Fibroblast of pulmonary artery (primary cell): Measurements from ENCODE around the gene GNG12.

Experiments
- DNase-seq: peaks from one replicate; pipeline ENCODE4 v3.0.0-alpha.2; 2010; ENCODE audit warnings: low read depth
- H3K4me3 ChIP-seq: replicated peaks from 2 replicates; pipeline ENCODE4 v1.5.1; 2011; ENCODE audit warnings: low read depth, mild to moderate bottlenecking, control low read depth, low read length, moderate library complexity
- TF ChIP-seq, protein P1 (sequence below): IDR thresholded peaks from 2 replicates; pipeline ENCODE4 v1.5.1; 2011; ENCODE audit warnings: mild to moderate bottlenecking, control low read depth, low read length, inconsistent platforms; ENCODE audit errors: missing control alignments

Gene GNG12

DNA sequence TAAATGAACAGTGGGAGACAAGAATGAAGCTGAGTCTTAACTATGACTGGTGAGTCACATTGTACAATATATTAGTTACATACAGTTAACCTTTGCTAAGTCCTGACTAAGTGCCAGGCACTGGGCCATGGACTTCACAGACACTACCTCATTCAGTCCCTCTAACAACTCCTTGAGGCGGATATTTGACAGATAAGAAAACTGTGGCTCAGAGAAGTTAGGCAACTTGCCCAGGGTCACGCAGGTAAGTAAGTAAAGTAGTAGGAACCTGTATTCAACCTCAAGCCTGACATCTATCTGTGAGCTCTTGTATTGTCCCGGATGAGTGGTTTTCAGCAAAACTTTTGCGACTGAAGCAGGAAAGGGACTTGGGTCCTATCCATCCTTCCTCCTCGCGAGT, 62.1 kb downstream of the GNG12 start:
- H3K4me3 ChIP-seq: no peak overlapping the region
- TF ChIP-seq, protein P1, sequence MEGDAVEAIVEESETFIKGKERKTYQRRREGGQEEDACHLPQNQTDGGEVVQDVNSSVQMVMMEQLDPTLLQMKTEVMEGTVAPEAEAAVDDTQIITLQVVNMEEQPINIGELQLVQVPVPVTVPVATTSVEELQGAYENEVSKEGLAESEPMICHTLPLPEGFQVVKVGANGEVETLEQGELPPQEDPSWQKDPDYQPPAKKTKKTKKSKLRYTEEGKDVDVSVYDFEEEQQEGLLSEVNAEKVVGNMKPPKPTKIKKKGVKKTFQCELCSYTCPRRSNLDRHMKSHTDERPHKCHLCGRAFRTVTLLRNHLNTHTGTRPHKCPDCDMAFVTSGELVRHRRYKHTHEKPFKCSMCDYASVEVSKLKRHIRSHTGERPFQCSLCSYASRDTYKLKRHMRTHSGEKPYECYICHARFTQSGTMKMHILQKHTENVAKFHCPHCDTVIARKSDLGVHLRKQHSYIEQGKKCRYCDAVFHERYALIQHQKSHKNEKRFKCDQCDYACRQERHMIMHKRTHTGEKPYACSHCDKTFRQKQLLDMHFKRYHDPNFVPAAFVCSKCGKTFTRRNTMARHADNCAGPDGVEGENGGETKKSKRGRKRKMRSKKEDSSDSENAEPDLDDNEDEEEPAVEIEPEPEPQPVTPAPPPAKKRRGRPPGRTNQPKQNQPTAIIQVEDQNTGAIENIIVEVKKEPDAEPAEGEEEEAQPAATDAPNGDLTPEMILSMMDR: peak; percentile 51
- DNase-seq: peak; percentile 60

DNA sequence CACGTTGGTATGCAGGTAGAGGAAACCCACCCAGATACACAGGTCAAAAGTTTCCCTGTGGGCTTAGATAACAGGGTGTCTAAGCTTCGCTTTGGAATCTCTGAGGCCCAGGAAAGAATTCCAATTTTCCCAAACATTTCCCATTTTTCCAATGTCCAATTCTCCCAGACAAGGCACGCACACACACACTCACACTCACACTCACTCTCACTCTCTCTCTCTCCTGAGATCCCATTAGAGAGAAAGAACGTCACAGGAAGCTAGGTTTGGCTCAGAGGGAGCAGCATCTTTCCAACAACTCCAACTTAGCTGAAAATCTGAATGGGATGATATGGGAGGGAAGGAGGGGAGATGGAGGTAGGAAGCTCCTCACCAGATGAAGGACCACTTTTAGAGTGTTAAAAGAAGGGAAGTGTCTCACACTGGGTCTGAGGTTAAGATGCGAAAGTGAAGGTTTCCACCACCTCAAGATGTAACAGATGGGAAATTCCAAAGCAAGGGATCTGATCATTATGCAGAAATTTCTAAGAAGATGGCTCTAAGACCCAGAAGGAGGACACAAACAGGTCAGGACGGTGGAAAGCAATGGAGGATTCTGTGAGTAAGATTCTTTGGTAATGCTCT, 63.5 kb downstream of the GNG12 start:
- TF ChIP-seq, protein P1: no peak

GRCh38 chr1:67768480-67768879, 64.8 kb downstream of the GNG12 start:
- H3K4me3 ChIP-seq: no peak overlapping the region
- DNase-seq: no peak
- TF ChIP-seq, protein P1: no peak

More for the DNA sequence above, 63.5 kb downstream of the GNG12 start:
- DNase-seq: no peak
- H3K4me3 ChIP-seq: no peak overlapping the region

GRCh38 chr1:67767103-67767782, 66.0 kb downstream of the GNG12 start:
- TF ChIP-seq, protein P1: no peak
- H3K4me3 ChIP-seq: no peak overlapping the region
- no peak for DNase-seq

- H3K4me3 ChIP-seq: peak overlapping the region; percentile 32
- TF ChIP-seq, protein P1: peak; percentile 71
- peak; percentile 71 for DNase-seq
These were observed 66.9 kb downstream of the GNG12 start for GRCh38 chr1:67766141-67766978.

- TF ChIP-seq, protein P1: no peak
- no peak for DNase-seq
- H3K4me3 ChIP-seq: no peak overlapping the region
These were observed 68.6 kb downstream of the GNG12 start for GRCh38 chr1:67764633-67765032.
